Mammary epithelial cell (primary cell): ENCODE results near the gene HES4.
"Not testable (repeated sequence)": the region's sequence is repeated elsewhere in the genome, so short reads cannot be mapped to it uniquely, and the experiment has no call there.

Experiments used
- EZH2 ChIP-seq: IDR thresholded peaks from 2 replicates; pipeline ENCODE4 v1.6.1; 2012; ENCODE audit warnings: low read length, inconsistent platforms, borderline replicate concordance
- TF ChIP-seq, protein P1 (sequence below), 2 donors: IDR thresholded peaks in 1 of 2; conservative IDR thresholded peaks in 1 of 2; 2 replicates each; pipeline ENCODE4 v1.5.1; 2011 to 2012; ENCODE audit warnings: inconsistent platforms in 2 of 2, low read length in 2 of 2, mild to moderate bottlenecking in 2 of 2, control low read depth in 1 of 2, low read depth in 1 of 2; ENCODE audit not compliant: insufficient read depth in 1 of 2; ENCODE audit errors: extremely low read depth in 1 of 2

DNA sequence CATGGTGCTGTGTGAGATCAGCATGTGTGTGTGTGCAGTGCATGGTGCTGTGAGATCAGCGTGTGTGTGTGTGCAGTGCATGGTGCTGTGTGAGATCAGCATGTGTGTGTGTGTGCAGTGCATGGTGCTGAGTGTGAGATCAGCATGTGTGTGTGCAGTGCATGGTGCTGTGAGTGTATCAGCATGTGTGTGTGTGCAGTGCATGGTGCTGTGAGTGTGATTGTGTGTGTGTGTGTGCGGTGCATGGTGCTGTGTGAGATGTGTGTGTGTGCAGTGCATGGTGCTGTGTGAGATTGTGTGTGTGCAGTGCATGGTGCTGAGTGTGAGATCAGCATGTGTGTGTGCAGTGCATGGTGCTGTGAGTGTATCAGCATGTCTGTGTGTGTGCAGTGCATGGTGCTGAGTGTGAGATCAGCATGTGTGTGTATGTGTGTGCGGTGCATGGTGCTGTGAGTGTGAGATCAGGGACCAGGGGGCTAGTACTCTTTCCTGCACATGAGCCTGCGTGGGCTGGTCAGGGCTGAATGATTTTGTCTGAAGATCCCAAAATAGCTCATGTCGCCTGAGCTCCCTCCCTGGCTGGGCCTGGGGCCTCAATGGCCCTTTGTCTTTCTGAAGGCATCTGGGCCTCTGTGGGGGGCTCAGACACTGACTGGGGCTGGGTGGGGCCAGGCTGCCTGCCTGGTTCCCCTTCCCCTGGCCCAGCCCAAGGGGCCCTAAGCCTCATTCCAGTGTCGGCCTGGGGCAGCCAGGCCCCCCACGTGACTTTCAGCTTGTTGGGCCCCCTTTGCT lies 31.2 kb upstream of the HES4 start:
- TF ChIP-seq, protein P1, sequence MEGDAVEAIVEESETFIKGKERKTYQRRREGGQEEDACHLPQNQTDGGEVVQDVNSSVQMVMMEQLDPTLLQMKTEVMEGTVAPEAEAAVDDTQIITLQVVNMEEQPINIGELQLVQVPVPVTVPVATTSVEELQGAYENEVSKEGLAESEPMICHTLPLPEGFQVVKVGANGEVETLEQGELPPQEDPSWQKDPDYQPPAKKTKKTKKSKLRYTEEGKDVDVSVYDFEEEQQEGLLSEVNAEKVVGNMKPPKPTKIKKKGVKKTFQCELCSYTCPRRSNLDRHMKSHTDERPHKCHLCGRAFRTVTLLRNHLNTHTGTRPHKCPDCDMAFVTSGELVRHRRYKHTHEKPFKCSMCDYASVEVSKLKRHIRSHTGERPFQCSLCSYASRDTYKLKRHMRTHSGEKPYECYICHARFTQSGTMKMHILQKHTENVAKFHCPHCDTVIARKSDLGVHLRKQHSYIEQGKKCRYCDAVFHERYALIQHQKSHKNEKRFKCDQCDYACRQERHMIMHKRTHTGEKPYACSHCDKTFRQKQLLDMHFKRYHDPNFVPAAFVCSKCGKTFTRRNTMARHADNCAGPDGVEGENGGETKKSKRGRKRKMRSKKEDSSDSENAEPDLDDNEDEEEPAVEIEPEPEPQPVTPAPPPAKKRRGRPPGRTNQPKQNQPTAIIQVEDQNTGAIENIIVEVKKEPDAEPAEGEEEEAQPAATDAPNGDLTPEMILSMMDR (conservative IDR thresholded peaks at IDR 0.05 in 1 of 2, IDR thresholded peaks at IDR 0.05 in 1 of 2; ENCODE audit: extremely low read depth in 1 of 2, insufficient read depth in 1 of 2, low read depth in 1 of 2, low read length in 2 of 2): not testable (repeated sequence)
- not testable (repeated sequence) for TF ChIP-seq EZH2
